ENCODE measurements around the gene STAC2.

Gene STAC2

GRCh38 chr17:39197380-39198185, 28.2 kb downstream of the STAC2 start, which contains the start of gene CACNB1:
Gene CACNB1 (minus strand): TSS chr17:39197669. CDS start chr17:39197495, 174 bp downstream.
- H3K27me3 ChIP-seq (ENCODE audit: insufficient read depth, low read length) = no peaks in the 10 kb centered on the region
- H3K4me1 ChIP-seq (ENCODE audit: insufficient read depth, low read length) = peaks cover 44% of the 10 kb centered on the region
- peak within 1 kb of the TSS; percentile 71 for H3K4me3 ChIP-seq (ENCODE audit: low read length)
- H3K9me3 ChIP-seq (ENCODE audit: low read length) = no peaks in the 10 kb centered on the region
- peak within 1 kb of the TSS; percentile 31 for H2AFZ ChIP-seq (ENCODE audit: low read depth, low read length)
- peaks cover 18% of the 10 kb centered on the region for H3K36me3 ChIP-seq (ENCODE audit: insufficient read depth, low read length)

DNA sequence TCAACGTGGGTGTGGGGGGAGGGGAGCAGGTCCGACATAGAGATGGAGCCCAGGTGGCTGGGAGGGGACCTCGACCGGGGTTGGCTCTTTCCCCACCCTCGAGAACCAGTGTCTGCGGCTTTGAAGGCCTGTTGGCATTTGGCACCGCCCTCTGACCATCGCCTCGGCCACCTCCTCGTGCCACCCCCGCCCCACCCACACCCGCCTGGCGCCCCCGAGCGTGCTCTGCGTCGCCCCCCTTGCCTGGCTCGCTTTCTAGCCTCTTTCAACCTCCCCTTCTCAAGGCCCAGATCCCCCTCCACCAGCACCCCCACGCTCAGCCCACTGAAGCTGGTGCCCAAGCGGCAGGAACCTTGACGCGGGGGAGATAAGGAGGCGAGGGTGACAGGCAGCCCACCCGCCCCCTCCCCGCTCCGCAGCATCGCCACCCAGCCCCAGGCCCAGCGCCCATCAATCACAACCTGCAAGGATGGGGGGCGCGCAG, 28.9 kb downstream of the STAC2 start:
- peaks cover 17% of the 10 kb centered on the region for H3K36me3 ChIP-seq (ENCODE audit: insufficient read depth, low read length)
- H3K4me3 ChIP-seq (ENCODE audit: low read length) = peak overlapping the region; percentile 71
- H2AFZ ChIP-seq (ENCODE audit: low read depth, low read length) = peak overlapping the region; percentile 31
- H3K4me1 ChIP-seq (ENCODE audit: insufficient read depth, low read length) = peaks cover 40% of the 10 kb centered on the region
- no peaks in the 10 kb centered on the region for H3K27me3 ChIP-seq (ENCODE audit: insufficient read depth, low read length)
- H3K9me3 ChIP-seq (ENCODE audit: low read length) = no peaks in the 10 kb centered on the region

- Histone ChIP-seq H3K27me3 (ENCODE audit: insufficient read depth, low read length) (no peaks in the 10 kb centered on the region), H3K36me3 (ENCODE audit: insufficient read depth, low read length) (peaks cover 17% of the 10 kb centered on the region), H3K9me3 (ENCODE audit: low read length) (no peaks in the 10 kb centered on the region), H3K4me3 (ENCODE audit: low read length) (peak overlapping the region; percentile 71), H3K4me1 (ENCODE audit: insufficient read depth, low read length) (peaks cover 36% of the 10 kb centered on the region), H2AFZ (ENCODE audit: low read depth, low read length) (no peak overlapping the region)
Observed at GRCh38 chr17:39196241-39196807, 29.4 kb downstream of the STAC2 start.

GRCh38 chr17:39195568-39196160, 30.1 kb downstream of the STAC2 start:
- Histone ChIP-seq H3K4me1 (ENCODE audit: insufficient read depth, low read length) (peaks cover 30% of the 10 kb centered on the region), H3K27me3 (ENCODE audit: insufficient read depth, low read length) (no peaks in the 10 kb centered on the region), H3K36me3 (ENCODE audit: insufficient read depth, low read length) (peaks cover 20% of the 10 kb centered on the region), H3K4me3 (ENCODE audit: low read length) (no peak overlapping the region), H2AFZ (ENCODE audit: low read depth, low read length) (no peak overlapping the region), H3K9me3 (ENCODE audit: low read length) (no peaks in the 10 kb centered on the region)

- peaks cover 27% of the 10 kb centered on the region for H3K4me1 ChIP-seq (ENCODE audit: insufficient read depth, low read length)
- H3K4me3 ChIP-seq (ENCODE audit: low read length) = no peak overlapping the region
- no peaks in the 10 kb centered on the region for H3K27me3 ChIP-seq (ENCODE audit: insufficient read depth, low read length)
- no peak overlapping the region for H2AFZ ChIP-seq (ENCODE audit: low read depth, low read length)
- H3K36me3 ChIP-seq (ENCODE audit: insufficient read depth, low read length) = peaks cover 20% of the 10 kb centered on the region
- H3K9me3 ChIP-seq (ENCODE audit: low read length) = no peaks in the 10 kb centered on the region
Observed at GRCh38 chr17:39194985-39195524, 30.7 kb downstream of the STAC2 start.

- H3K4me3 ChIP-seq (ENCODE audit: low read length) = no peak overlapping the region
Observed at GRCh38 chr17:39194089-39194984, 31.4 kb downstream of the STAC2 start.

GRCh38 chr17:39193346-39193745, 32.4 kb downstream of the STAC2 start:
- H2AFZ ChIP-seq (ENCODE audit: low read depth, low read length) = no peak overlapping the region
- peaks cover 24% of the 10 kb centered on the region for H3K36me3 ChIP-seq (ENCODE audit: insufficient read depth, low read length)
- H3K4me1 ChIP-seq (ENCODE audit: insufficient read depth, low read length) = peaks cover 27% of the 10 kb centered on the region
- no peak overlapping the region for H3K4me3 ChIP-seq (ENCODE audit: low read length)
- no peaks in the 10 kb centered on the region for H3K27me3 ChIP-seq (ENCODE audit: insufficient read depth, low read length)
- H3K9me3 ChIP-seq (ENCODE audit: low read length) = no peaks in the 10 kb centered on the region

More at GRCh38 chr17:39194089-39194984, 31.4 kb downstream of the STAC2 start:
- H3K36me3 ChIP-seq (ENCODE audit: insufficient read depth, low read length) = peaks cover 20% of the 10 kb centered on the region
- H2AFZ ChIP-seq (ENCODE audit: low read depth, low read length) = no peak overlapping the region
- no peaks in the 10 kb centered on the region for H3K27me3 ChIP-seq (ENCODE audit: insufficient read depth, low read length)
- peaks cover 27% of the 10 kb centered on the region for H3K4me1 ChIP-seq (ENCODE audit: insufficient read depth, low read length)
- no peaks in the 10 kb centered on the region for H3K9me3 ChIP-seq (ENCODE audit: low read length)

DNA sequence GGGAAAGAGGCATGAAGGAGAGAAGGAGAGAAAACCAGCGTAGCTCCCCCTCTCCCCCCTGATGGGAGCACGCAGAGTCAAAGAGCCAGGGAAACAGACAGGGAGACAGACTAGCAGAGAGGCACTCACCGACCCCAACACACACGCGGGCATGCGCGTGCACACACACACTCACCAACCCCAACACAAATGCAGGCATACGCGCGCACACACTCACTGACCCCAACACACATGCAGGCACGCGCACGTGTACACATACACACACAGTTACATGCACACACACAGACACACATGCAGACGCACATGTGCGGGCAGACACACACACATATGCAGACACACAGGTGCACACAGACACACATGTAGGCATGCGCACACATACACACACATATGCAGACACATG, 32.8 kb downstream of the STAC2 start:
- Histone ChIP-seq H3K36me3 (ENCODE audit: insufficient read depth, low read length) (peaks cover 24% of the 10 kb centered on the region), H3K4me3 (ENCODE audit: low read length) (no peak overlapping the region), H3K27me3 (ENCODE audit: insufficient read depth, low read length) (no peaks in the 10 kb centered on the region), H2AFZ (ENCODE audit: low read depth, low read length) (no peak overlapping the region), H3K9me3 (ENCODE audit: low read length) (no peaks in the 10 kb centered on the region), H3K4me1 (ENCODE audit: insufficient read depth, low read length) (peaks cover 23% of the 10 kb centered on the region)

- Histone ChIP-seq H3K4me3 (ENCODE audit: low read length) (no peak overlapping the region), H3K9me3 (ENCODE audit: low read length) (no peaks in the 10 kb centered on the region), H3K27me3 (ENCODE audit: insufficient read depth, low read length) (no peaks in the 10 kb centered on the region), H2AFZ (ENCODE audit: low read depth, low read length) (no peak overlapping the region), H3K4me1 (ENCODE audit: insufficient read depth, low read length) (peaks cover 20% of the 10 kb centered on the region), H3K36me3 (ENCODE audit: insufficient read depth, low read length) (peaks cover 34% of the 10 kb centered on the region)
Observed at GRCh38 chr17:39191750-39192510, 33.8 kb downstream of the STAC2 start.

- Histone ChIP-seq H3K4me1 (ENCODE audit: insufficient read depth, low read length) (no peaks in the 10 kb centered on the region), H3K4me3 (ENCODE audit: low read length) (no peak overlapping the region), H2AFZ (ENCODE audit: low read depth, low read length) (no peak overlapping the region), H3K36me3 (ENCODE audit: insufficient read depth, low read length) (peaks cover 55% of the 10 kb centered on the region), H3K9me3 (ENCODE audit: low read length) (no peaks in the 10 kb centered on the region), H3K27me3 (ENCODE audit: insufficient read depth, low read length) (no peaks in the 10 kb centered on the region)
Observed at GRCh38 chr17:39187152-39187830, 38.5 kb downstream of the STAC2 start.

GRCh38 chr17:39186481-39187002, 39.2 kb downstream of the STAC2 start:
- Histone ChIP-seq H2AFZ (ENCODE audit: low read depth, low read length) (no peak overlapping the region), H3K4me1 (ENCODE audit: insufficient read depth, low read length) (no peaks in the 10 kb centered on the region), H3K4me3 (ENCODE audit: low read length) (no peak overlapping the region), H3K36me3 (ENCODE audit: insufficient read depth, low read length) (peaks cover 52% of the 10 kb centered on the region), H3K9me3 (ENCODE audit: low read length) (no peaks in the 10 kb centered on the region), H3K27me3 (ENCODE audit: insufficient read depth, low read length) (no peaks in the 10 kb centered on the region)

Measured in neuron (in vitro differentiated cells).